ENCODE data around the gene RTCA.
"Not testable (repeated sequence)": the region's sequence is repeated elsewhere in the genome, so short reads cannot be mapped to it uniquely, and the experiment has no call there.

The RTCA gene

GRCh38 chr1:100309863-100310262 is 43.8 kb downstream of the RTCA start:
- no peak for DNase-seq

- DNase-seq: no peak
Observed at GRCh38 chr1:100313382-100313781, 47.4 kb downstream of the RTCA start.

DNA sequence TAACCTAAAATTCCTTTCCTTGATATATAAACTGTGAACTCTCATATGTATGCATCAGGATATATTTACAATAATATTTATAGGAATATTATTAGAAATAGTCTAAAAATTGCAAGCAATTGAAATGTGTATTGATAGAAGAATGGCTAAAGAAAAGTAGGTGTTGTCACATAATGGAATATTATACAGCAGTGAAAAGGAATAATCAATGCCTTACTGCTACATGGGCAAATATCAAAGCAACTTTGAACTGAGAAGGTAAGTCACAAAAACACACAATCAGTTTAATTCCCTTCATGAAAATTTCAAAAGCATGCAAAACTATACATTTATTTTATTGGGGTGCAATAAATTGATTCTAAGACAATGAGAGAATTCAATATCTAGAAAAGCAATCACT is 50.6 kb downstream of the RTCA start:
- no peak for DNase-seq

DNA sequence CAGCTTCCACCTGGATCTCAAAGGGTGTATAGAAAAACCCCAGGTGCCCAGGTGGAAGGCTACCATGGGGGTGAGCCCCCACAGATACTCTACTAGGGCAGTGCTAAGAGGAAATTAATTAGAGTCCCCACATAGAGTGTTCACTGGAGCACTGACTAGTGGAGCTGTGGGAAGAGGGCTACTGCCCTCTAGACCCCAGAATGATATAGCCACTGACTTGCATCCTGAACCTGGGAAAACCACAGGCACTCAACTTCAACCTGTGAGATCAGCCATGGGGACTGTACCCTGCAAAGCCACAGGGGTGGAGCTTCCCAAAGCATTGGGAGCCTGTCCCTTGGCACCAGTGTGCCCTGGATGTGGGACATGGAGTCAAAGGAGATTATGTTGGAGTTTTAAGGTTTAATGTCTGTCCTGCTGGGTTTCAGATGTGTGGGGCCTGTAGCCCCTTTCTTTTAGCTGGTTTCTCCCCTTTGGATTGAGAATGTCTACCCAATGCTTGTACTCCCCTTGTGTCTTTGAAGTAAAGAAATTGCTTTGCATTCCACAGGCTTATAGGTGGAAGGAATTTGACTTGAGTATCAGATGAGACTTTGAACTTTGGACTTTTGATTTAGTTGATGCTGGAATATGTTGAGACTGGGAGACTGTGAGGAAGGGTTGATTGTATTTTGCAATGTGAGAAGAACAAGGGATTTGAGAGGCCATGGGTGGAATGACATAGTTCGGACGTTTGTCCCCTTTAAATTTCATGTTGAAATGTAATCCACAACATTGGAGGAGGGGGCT is 54.5 kb downstream of the RTCA start:
- no peak for DNase-seq

- no peak for DNase-seq
Observed at GRCh38 chr1:100321100-100321493, 55.1 kb downstream of the RTCA start.

DNA sequence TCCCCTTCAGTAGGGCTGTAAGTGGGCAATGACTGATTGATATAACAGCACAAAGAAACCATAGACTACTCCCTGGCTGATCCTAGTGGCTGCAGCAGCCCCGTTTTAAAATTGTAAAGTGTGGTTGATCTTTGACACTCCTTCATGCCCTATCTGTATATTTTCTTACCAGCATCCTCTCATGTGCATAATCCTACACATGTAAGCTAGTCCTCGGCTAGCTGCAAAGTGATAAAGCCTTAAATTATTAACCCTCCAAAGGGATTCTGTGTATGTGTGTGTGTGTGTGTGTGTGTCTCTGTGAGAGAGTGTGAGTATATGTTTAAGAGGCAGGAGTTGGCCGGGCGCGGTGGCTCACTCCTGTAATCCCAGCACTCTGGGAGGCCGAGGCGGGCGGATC is 55.5 kb downstream of the RTCA start:
- DNase-seq: no peak

DNA sequence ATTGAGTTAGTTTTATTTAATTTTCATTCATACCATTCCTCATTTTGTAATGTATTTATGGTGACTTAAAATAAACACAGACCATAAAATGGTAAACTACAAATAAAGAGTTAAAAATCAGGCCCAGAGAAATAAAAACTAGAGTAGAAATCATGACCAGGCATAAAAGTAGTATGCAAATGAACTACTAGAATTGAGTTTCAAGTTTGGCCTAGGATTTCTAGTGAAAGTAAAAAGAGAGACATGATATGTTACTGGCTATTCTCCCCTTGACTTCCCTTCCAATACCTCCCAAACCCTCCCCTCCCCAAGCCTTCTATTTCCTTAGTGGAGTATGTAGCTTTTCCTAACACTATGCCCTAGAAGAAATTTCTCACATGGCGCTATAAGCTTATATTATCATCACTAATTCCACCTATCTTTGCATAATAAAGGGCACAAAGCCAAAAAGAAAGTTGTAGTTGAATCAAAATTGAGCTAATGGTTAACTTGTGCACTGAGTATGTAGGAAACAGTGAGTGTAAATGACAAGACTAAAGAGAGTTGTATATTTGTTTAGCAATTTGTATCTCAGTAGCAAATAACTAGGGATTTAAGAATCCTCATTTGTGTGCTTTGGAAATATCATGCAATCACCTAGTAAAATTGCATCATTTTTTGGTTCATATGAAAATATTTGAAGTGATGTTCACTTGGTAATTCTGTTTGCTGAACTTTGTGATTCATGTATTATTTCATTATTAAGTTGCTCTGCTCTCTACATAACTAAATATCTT is 56.6 kb downstream of the RTCA start:
- DNase-seq: no peak

DNA sequence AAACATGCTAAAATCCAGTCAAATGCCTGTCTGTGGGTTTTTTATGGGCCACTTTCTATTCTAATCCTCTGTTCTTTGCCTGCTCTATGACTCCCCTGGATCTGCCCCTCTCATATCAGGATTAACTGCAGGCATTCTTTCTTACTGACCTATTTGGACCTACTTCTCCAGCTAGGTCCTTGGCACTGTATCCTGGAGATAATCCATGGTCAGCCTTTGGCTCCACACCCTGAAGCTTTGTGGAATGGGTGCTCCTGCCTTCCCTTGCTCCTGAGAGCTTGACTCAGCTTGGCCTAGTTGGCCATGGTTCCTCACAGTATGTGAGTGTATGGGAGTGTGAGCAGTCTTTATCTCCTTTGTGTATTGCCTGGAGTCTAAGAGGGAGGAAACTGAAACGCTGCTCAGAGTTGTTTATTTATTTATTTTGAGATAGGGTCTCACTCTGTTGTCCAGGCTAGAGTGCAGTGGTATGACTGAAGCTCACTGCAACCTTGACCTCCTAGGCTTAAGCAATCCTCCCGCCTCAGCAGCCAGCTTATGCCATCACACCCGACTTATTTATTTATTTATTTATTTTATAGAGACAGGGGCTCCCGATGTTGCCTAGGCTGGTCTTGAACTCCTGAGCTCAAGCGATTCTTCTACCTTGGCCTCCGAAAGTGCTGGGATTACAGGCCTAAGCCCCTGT is 57.5 kb downstream of the RTCA start:
- no peak for DNase-seq

DNA sequence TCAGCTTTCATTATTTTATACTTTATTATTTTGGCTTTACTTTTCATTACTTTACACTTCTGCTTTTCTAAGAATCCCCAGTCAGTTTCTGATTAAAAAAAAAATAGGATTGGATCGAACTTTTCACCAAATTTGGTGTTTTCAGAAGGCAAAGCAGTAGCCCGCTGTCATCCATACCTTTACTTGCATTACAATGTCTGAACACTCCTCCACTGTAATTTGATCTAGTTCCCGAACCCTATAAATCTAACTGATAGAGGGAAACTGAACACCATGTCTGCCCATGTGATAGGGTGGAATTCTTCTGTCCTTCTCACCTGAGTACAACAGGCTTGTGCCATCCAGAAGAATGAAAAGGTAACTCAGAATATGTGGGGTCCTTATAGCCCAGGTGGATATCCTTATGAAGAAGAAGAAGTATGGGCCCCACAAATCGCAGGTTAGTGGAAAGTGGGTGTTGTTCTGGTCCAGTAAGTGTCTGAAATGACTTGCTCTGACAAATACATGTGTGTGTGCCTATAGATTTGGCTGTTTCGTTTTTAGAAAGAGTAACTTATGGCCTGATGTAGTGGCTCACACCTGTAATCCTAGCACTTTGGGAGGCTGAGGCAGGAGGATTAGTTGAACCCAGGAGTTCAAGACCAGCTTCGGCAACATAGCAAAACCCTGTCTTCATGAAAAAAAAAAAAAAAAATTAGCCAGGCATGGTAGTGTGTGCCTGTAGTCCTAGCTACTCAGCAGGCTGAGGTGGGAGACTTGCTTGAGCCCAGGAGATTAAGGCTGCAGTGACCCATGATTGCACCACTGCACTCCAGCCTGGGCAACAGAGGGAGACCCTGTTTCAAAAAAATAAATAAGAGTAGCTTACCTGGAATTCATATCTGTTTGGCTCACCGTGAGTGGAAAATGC is 59.7 kb downstream of the RTCA start:
- DNase-seq: no peak

DNA sequence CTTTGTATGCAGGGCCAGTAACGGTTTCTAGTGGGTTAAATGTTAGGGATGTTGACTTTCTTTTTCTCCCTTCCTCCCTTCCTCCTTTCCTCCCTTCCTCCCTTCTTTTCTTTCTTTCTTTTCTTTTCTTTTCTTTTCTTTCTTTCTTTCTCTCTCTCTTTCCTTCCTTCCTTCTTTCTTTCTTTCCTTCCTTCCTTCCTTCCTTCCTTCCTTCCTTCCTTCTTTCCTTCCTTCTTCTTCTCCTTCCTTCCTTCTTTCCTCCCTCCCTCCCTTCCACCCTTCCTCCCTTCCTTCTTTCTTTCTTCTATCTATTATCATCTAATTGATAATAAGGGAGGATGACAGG is 60.3 kb downstream of the RTCA start:
- not testable (repeated sequence) for DNase-seq

DNA sequence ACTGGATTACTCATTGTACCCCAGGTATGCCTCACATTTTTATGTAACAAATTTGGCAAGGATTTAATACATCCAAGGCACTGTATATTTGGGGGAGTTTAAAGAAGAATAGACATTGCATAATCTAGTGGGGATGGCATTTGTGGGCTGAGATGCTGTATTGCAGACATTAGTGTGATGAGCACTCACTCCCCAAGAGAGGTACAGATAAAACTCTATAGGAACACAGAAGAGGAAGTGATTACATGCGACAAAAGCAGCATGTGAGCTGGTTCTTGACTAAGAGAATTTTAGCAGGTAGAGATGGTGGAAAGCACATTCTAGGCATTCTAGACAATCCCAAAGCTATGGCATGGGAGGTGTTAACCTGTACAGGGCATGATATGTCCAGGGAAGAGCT is 62.1 kb downstream of the RTCA start:
- no peak for DNase-seq

- DNase-seq: not testable (repeated sequence)
Observed at GRCh38 chr1:100331146-100331545, 65.1 kb downstream of the RTCA start.

- no peak for DNase-seq
Observed at GRCh38 chr1:100332331-100332730, 66.3 kb downstream of the RTCA start.

- no peak for DNase-seq
Observed at GRCh38 chr1:100335436-100335835, 69.4 kb downstream of the RTCA start.

DNA sequence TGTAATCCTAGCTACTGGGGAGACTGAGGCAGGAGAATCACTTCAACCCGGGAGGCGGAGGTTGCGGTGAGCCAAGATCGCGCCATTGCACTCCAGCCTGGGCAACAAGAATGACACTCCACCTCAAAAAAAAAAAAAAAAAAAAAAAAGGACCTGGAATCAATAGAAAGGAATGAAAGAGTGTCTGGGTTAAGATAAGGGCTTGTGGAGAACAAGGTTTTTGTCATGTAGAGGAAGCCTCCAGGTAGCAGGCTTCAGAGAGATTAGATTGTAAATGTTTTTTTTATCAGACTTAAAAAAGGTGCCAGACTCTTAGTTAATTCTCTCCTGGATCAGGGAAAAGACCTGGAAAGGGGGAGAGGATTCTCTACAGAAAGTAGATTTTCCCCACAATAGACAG is 71.9 kb downstream of the RTCA start:
- DNase-seq: not testable (repeated sequence)

DNA sequence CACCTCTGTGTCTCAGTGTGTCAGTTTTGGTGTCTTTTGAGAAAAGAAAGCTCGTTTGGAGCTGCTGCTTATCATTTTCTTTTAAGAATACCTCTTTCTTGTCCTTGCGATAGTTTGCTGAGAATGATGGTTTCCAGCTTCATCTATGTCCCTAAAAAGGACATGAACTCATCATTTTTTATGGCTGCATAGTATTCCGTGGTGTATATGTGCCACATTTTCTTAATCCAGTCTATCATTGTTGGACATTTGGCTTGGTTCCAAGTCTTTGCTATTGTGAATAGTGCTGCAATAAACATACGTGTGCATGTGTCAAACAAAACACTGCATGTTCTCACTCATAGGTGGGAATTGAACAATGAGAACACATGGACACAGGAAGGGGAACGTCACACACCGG is 73.7 kb downstream of the RTCA start:
- DNase-seq: not testable (repeated sequence)

- DNase-seq: no peak
Observed at GRCh38 chr1:100340494-100340893, 74.5 kb downstream of the RTCA start.

DNA sequence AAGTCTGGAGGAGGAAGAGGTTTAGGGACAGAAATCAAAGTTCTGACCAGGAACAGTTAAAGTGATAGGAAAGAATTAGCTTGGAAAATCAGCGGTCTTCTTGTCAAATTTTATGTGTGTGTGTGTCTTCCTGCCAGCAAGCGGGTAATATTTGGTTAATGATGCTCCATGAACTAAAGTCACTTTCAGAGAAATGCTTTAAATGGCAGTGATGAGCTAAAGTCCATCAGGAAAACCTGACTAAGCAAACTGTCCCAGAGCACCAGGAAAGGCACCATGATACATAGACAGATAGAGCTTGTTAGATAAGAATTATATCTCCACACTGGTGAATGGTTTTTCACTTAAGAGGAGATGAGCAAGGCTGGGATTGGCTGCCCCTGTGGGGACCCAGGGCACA is 76.3 kb downstream of the RTCA start:
- no peak for DNase-seq

All from activated CD4-positive, alpha-beta T cell treated with anti-CD3 and anti-CD28 coated beads, Interleukin-2, Interleukin-6, amounts not matched to agents 100 ng/mL and 50 ng/mL, durations not matched to agents 16 hours and 8 hours (primary cell).